ENCODE measurements around the gene SENP6. TPM values are rescaled to one million over a fixed set of nuclear protein-coding genes. Genes with fewer than 3 reads are reported as not detected.

The SENP6 gene
- polyA plus RNA-seq, 4 donors = 122 to 165 (median 146) TPM

DNA sequence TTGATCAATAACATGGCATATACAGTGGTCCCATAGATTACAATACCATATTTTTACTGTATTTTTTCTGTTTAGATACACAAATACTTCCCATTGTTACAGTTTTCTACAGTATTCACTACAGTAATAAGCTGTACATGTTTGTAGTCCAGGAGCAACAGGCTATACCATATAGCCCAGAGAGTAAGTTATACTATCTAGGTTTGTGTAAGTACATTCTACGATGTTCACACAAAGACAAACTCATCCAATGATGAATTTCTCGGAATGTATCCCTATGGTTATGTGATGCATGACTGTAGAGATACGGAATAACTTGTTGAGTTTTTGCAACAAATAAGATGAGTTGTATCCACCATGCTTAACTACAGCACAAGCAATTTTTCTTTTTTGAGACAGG is 143.7 kb downstream of the SENP6 start:
- no peak for DNase-seq (ENCODE audit: low read depth in 4 of 4, low spot score in 3 of 4)

DNA sequence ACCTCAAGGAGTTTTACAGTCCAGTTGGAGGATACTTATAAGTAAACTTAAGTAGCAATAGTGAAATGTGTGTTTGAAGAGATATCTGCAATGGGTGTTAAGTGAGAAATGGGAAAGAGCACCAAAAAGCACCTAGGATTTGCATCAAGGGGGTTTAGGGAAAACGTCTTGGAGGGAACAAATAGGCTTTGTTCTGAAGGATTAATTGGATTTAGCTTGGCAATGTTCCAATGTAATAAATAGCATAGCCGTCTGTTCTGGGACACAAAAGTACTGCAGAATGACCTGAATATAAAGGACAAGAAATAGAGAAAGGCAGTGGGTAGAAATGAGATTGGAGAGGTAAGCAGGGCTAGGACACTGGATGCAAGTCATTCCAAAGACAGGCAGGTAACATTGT is 144.5 kb downstream of the SENP6 start:
- DNase-seq (ENCODE audit: low read depth in 4 of 4, low spot score in 3 of 4) = no peak

GRCh38 chr6:75747152-75747992 is 145.7 kb downstream of the SENP6 start:
- DNase-seq (ENCODE audit: low read depth in 4 of 4, low spot score in 3 of 4) = no peak

- no peak for DNase-seq (ENCODE audit: low read depth in 4 of 4, low spot score in 3 of 4)
These were observed 146.5 kb downstream of the SENP6 start for GRCh38 chr6:75748003-75748742.

DNA sequence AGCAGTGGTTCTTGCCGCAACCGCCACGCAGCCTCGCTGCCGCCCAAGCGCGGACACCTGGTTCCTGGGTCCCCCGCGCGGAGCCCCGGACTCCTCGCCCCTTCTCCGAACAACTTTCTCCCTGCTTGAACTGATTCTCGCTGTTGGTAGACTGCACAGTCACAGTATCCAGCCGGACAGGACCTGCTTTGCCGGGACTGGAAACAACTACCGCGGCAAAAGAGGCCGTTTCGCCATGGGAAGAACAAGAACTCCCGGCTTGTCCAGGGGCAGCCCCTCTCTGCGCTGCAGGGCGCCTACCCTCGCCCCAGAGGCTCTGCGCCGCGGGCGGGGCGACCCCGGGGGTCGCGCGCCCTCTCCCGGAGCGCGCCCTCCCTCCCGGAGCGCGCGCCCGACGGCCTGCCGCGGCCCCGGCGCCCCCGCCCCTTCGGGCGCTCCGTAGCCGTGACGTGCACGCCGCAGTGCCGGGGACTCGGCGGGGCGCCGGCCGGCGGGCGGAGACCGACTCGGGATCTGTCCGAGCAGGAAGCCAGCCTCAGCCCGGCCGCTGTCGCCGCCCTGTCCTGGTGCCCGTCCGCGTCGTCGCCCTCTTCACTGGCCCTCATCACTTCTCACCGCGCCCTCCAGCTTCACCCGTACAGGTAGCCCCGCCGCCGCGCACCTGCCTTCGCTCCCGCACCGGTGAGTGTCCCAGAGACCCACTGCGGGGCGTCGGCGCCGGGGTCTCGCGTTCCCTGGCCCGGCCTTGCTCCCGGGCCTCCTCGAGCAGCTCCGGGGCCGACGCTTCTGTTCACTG is 147.3 kb downstream of the SENP6 start, which contains the start of gene MYO6:
MYO6 (plus strand) TSS at position 497 of the 796 bp plus-strand sequence. CDS start 68,309 bp downstream, outside the sequence.
- DNase-seq (ENCODE audit: low read depth in 4 of 4, low spot score in 3 of 4) = peak in 3 of 4 donors; percentile 54 to 65 (median 62)

DNA sequence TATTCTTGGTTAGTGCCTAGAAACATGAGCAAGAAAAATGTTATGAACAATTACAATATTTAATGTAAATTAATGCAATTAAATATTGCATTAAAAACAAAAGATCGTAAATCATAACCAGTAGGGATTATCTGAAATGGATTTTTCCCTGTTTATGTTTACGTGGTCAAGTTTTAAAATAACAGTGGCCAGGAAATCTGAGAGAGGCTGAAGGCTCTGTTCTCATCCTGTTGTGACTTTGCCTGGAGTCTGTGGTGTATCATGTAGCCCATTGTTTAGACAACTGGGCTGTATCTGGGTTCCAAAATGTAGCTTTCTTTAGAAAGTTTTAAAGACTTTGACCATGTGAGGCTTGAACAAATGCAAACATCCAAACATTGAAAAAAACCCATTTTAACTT is 149.8 kb downstream of the SENP6 start:
- no peak for DNase-seq (ENCODE audit: low read depth in 4 of 4, low spot score in 3 of 4)

- DNase-seq (ENCODE audit: low read depth in 4 of 4, low spot score in 3 of 4) = no peak
These were observed 150.7 kb downstream of the SENP6 start for GRCh38 chr6:75752365-75752764.

GRCh38 chr6:75755704-75756103 is 154.0 kb downstream of the SENP6 start:
- DNase-seq (ENCODE audit: low read depth in 4 of 4, low spot score in 3 of 4) = no peak

GRCh38 chr6:75757295-75757694 is 155.6 kb downstream of the SENP6 start:
- no peak for DNase-seq (ENCODE audit: low read depth in 4 of 4, low spot score in 3 of 4)

- DNase-seq (ENCODE audit: low read depth in 4 of 4, low spot score in 3 of 4) = no peak
These were observed 156.4 kb downstream of the SENP6 start for GRCh38 chr6:75758061-75758460.

- no peak for DNase-seq (ENCODE audit: low read depth in 4 of 4, low spot score in 3 of 4)
These were observed 157.5 kb downstream of the SENP6 start for GRCh38 chr6:75759207-75759606.

- no peak for DNase-seq (ENCODE audit: low read depth in 4 of 4, low spot score in 3 of 4)
These were observed 158.6 kb downstream of the SENP6 start for GRCh38 chr6:75760320-75760719.

DNA sequence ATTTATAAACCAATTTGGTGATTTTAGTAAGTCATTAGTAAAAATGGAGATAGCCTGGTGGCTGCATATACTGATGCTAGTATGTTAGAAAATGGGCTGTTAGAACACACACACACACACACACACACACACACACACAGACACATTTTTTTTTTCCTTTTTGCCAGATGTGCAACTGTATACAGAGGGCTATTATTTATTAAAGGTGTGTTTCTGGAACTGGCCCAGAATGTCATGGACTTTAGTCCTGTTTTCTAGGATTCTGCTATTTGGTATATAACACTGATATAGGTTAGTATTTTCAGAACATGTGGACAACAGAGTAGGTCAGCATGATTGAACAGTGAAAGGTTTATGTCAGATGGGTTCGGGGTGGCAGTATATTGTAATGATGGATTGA is 159.8 kb downstream of the SENP6 start:
- no peak for DNase-seq (ENCODE audit: low read depth in 4 of 4, low spot score in 3 of 4)

GRCh38 chr6:75762063-75762462 is 160.4 kb downstream of the SENP6 start:
- no peak for DNase-seq (ENCODE audit: low read depth in 4 of 4, low spot score in 3 of 4)

- DNase-seq (ENCODE audit: low read depth in 4 of 4, low spot score in 3 of 4) = no peak
These were observed 164.7 kb downstream of the SENP6 start for GRCh38 chr6:75766387-75766786.

Other genes starting within 250 kb of the SENP6 start
- gene FILIP1, start 108.1 kb upstream of the SENP6 start, polyA plus RNA-seq (ENCODE audit: insufficient read length in 4 of 4) = 1 to 10 TPM; 2.2 to 3.0 (median 2.8) TPM
- gene MYO6, start 147.4 kb downstream of the SENP6 start, polyA plus RNA-seq (ENCODE audit: insufficient read length in 4 of 4) = 100 to 1,000 TPM in 2 of 4 donors, 10 to 100 TPM in 2; 11.2 to 111 (median 102) TPM

Measured in left renal pelvis (tissue), 4 donors.